Stimulated activated naive CD8-positive, alpha-beta T cell treated with anti-CD3 and anti-CD28 coated beads, Interleukin-15, amount 100 ng/mL, for 72 hours (primary cell): ENCODE data around the gene WDR27.

ENCODE experiments used
- ATAC-seq: fragments of 150-1000 bp; cut with Tn5 transposase; 2 replicates; pipeline ENCODE4 v1.10.0; 2021; ENCODE audit warnings: mild to moderate bottlenecking, moderate library complexity
- DNase-seq, 2 donors: peaks; one replicate each; pipeline ENCODE4 v3.0.0; 2021 to 2022
- H3K27ac Mint-ChIP-seq, 2 donors: one replicate each; pipeline ENCODE4 v1.8.0; 2022; ENCODE audit warnings: mild to moderate bottlenecking in 2 of 2, mixed read lengths in 2 of 2, moderate library complexity in 2 of 2
- H3K27me3 Mint-ChIP-seq: one replicate; pipeline ENCODE4 v1.8.0; 2022; ENCODE audit warnings: mixed read lengths
- H3K4me1 Mint-ChIP-seq: one replicate; pipeline ENCODE4 v1.8.0; 2022; ENCODE audit warnings: mild to moderate bottlenecking, mixed read lengths
- H3K4me3 Mint-ChIP-seq, 2 donors: one replicate each; pipeline ENCODE4 v1.8.0; 2022; ENCODE audit warnings: mild to moderate bottlenecking in 2 of 2, mixed read lengths in 2 of 2, moderate library complexity in 1 of 2
- H3K9me3 Mint-ChIP-seq, 2 donors: one replicate each; pipeline ENCODE4 v1.8.0; 2022; ENCODE audit warnings: mixed read lengths in 2 of 2

Gene WDR27

DNA sequence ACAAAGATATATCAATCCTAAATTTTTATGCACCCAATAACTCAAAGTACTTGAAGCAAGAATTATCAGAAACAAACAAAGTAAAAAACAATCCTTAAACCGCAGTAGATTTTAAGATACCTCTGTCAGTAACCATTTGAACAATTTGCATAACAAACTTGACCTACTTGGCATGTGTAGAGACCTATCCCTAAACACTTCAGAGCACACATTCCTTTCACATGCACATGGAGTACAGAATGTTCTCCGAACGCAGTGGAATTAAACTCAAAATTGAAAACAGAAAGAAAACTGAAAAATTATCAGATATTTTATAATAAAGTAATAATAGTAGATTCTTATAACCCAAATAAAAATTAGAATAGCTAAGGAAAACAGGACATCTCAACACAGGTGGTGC lies 285.6 kb downstream of the WDR27 start:
- Mint-ChIP-seq H3K9me3 (peaks cover 12 to 27% of the 10 kb centered on the region in 2 donors), H3K4me1 (no peaks in the 10 kb centered on the region), H3K27me3 (peaks cover 22% of the 10 kb centered on the region), H3K27ac (no peak overlapping the region), H3K4me3 (no peak overlapping the region)
- no peak for ATAC-seq
- no peak for DNase-seq

DNA sequence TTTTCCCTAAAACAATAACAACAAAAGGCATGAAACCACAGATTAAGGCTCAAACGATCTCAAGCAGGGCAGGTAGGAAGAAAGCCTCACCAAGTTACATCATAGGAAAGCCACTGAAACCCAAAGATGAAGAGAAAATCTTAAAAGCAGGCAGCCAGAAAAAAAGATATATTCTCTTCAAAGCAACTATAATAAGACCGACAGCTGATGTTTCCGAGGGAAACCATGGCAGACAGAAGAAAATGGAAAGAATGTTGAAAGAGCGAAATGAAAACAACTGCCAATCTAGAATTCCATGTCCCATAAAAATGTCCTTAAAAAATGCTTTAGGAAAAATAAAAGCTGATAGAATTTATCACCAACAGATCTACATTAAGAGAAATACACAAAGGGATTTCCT lies 286.6 kb downstream of the WDR27 start:
- no peak for ATAC-seq
- Mint-ChIP-seq H3K9me3 (peaks cover 12 to 27% of the 10 kb centered on the region in 2 donors), H3K4me3 (no peak overlapping the region), H3K27ac (no peak overlapping the region), H3K4me1 (no peaks in the 10 kb centered on the region), H3K27me3 (peaks cover 22% of the 10 kb centered on the region)
- DNase-seq: no peak

DNA sequence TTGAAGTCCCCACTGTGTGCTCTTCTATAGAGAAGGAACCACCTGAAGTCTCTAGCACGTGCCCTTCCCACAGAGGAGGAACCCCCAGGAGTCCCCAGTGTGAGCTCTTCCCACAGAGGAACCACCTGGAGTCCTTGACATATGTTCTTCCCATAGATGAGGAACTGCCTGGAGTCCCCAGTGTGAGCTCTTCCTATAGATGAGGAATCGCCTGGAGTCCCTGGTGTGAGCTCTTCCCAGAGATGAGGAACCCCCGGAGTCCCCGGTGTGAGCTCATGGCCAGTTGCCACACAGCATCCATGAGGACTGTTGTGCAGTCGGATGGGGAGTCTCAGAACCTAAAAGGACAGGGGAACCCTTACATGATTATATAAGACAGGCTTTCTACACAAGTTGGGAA lies 290.1 kb downstream of the WDR27 start:
- DNase-seq (no peak), ATAC-seq (no peak)
- peaks cover 12 to 27% of the 10 kb centered on the region in 2 donors for H3K9me3 Mint-ChIP-seq
- H3K4me3 Mint-ChIP-seq: no peak overlapping the region
- H3K27me3 Mint-ChIP-seq: peaks cover 12% of the 10 kb centered on the region
- no peak overlapping the region for H3K27ac Mint-ChIP-seq
- H3K4me1 Mint-ChIP-seq: no peaks in the 10 kb centered on the region

GRCh38 chr6:169411296-169411695 lies 290.5 kb downstream of the WDR27 start:
- no peak overlapping the region for H3K27ac Mint-ChIP-seq
- H3K4me3 Mint-ChIP-seq: no peak overlapping the region
- H3K4me1 Mint-ChIP-seq: no peaks in the 10 kb centered on the region
- peaks cover 12% of the 10 kb centered on the region for H3K27me3 Mint-ChIP-seq
- H3K9me3 Mint-ChIP-seq: peaks cover 12 to 27% of the 10 kb centered on the region in 2 donors
- DNase-seq (no peak), ATAC-seq (no peak)

DNA sequence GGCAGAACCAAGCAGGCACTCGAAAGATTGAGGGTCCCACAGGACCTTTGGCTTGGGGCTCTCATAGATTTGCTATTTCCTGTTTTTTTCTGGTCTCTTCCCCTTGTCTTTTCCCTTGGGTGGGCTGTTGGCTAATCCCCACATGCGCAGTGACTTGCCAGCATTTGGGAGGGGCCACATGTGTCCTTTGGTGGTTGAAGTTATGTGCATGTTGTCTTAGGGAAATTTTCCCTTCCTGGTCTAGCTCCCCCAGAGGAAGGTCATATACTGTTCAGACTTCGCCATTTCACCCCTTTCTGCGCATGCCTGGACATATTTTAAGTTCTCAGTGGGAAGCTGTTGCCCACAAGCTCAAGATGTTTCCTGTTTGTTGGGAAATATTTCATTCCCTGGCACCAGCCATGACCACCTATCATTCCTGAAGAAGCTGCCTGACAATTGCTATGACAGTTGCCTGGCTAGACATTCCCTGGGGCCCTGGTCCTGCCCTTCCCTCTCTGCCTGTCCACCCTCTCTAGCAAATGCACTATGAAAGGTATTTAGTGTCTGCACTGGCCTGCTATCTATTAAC lies 292.0 kb downstream of the WDR27 start:
- no peak for ATAC-seq
- Mint-ChIP-seq H3K27me3 (peaks cover 12% of the 10 kb centered on the region), H3K27ac (no peak overlapping the region), H3K9me3 (peaks cover 6 to 20% of the 10 kb centered on the region in 2 donors), H3K4me1 (no peaks in the 10 kb centered on the region), H3K4me3 (no peak overlapping the region)
- DNase-seq: no peak

GRCh38 chr6:169407325-169407724 lies 294.5 kb downstream of the WDR27 start:
- DNase-seq: no peak
- H3K4me3 Mint-ChIP-seq: no peak overlapping the region
- no peaks in the 10 kb centered on the region for H3K9me3 Mint-ChIP-seq
- H3K27ac Mint-ChIP-seq: no peak overlapping the region
- no peak for ATAC-seq
- H3K4me1 Mint-ChIP-seq: no peaks in the 10 kb centered on the region
- peaks cover 16% of the 10 kb centered on the region for H3K27me3 Mint-ChIP-seq
